ENCODE data around the gene CKS1B.

GRCh38 chr1:154937988-154938386 lies 36.5 kb upstream of the CKS1B start:
- TF ChIP-seq POLR2A (IDR thresholded peaks at IDR 0.05) (no peak), POLR2AphosphoS5 (IDR thresholded peaks at IDR 0.05) (no peak)
